Nucleus accumbens (tissue), 56 donors: ENCODE measurements around the gene RNF166.

Source experiments
- DNase-seq, 56 donors: peaks; one replicate each; lab custom pipeline; 2025; lab: John Stamatoyannopoulos, UW

Gene RNF166

DNA sequence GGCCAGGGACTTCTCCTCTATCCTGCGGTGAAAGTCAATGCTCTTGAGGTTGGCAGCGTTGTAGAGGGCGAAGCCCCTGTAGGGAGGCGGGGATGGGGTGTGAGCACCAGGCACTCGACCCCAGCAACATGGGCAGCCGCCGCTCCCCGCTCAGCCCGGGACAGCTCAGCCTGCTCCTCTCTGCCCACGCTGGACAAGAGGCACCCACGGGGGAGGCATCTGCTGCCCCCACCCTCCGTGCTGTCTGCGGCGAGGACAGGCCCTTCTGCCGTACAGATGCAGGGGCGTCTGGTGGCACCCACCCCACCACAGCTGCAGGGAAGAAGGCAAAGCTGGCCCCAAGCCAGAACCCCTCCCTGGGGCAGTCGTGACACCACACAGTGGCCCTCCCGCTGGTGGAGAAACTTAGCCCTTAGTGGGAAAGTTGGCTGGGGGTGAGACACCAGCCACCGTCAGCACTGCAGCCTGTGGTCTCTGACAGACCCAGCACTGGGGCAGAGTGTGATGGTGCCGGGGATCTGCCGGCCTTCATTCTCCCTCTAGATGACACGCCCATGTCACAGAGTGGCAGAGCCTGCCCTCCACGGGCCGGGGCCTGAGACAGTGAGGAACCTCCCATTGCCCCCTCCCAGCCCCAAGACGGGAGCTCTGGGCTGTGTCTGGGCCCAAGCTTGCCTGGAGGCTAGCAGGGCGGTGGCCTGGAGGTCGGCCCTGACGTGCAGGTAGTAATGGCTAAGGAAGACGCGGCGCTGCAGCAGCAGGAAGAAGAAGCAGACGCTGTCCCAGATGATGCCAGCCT is 19.6 kb upstream of the RNF166 start:
- no peak for DNase-seq

DNA sequence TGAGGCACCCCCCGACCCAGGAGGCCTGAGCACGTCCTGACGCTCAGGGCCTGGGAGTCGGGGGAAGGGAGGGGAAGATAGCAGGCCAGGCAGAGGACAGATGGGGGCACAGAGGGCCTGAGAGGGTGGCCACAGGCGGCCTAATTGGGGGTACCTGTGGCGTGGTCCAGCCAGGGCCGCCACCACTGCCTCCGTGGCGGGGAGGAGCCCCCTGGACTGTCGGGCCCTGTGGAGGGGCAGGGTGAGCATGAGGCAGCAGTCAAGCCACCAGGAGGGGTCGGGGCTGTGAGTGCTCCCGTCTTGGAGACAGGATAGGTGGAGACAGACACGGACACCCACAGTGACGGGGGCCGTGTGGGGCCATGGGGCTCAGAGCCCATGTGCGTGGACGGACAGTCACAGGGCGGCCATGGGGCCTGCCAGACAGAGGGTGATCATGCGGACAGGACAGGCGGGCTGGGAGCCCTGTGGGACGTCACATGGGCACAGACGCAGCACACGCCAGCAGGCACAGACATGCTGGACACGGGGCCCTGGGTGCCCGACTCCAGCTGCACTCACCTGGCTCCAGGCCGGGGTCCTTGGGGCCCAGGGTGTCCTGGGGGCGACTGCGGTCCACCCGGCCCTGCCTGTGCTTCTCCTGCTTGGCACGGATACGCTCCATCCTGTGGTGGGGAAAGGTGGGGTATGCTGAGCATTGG is 18.8 kb upstream of the RNF166 start:
- no peak for DNase-seq

DNA sequence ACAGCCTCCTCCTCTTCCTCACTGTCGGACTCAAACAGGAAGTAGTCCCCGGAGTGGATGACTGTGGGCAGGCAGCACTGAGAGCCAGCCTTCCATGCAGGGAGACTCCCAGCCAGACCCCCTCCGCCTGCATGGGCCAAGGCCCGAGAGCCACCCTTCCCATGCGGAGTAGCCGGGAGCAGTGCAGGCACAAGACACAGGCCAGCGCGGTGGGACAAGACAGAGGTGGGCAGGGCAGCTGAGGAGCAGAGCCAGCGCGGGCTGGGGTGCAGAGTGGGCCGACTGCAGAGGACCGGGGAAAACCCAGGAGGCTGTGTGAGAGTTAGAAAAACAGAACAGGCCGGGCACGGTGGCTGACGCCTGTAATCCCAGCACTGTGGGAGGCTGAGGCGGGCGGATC is 17.7 kb upstream of the RNF166 start:
- DNase-seq = no peak

DNA sequence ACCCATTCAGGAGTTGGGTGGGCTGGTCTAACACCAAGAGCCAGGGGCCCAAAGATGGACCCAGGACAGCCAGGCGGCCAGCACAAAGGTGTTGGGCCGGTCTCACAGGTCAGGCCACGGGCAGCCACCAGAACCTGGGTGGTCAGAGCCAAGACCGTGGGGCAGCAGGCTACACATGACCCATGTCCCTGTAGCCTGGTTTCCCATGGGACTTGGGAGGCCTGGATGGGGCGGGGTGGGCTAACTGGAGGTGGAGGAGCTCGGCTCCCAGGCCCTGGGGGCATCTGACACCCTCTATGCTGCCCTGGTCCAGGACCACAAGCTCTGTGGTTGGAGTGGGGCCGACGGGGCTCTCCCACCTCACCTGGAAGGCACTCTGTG is 17.3 kb upstream of the RNF166 start:
- DNase-seq = no peak

DNA sequence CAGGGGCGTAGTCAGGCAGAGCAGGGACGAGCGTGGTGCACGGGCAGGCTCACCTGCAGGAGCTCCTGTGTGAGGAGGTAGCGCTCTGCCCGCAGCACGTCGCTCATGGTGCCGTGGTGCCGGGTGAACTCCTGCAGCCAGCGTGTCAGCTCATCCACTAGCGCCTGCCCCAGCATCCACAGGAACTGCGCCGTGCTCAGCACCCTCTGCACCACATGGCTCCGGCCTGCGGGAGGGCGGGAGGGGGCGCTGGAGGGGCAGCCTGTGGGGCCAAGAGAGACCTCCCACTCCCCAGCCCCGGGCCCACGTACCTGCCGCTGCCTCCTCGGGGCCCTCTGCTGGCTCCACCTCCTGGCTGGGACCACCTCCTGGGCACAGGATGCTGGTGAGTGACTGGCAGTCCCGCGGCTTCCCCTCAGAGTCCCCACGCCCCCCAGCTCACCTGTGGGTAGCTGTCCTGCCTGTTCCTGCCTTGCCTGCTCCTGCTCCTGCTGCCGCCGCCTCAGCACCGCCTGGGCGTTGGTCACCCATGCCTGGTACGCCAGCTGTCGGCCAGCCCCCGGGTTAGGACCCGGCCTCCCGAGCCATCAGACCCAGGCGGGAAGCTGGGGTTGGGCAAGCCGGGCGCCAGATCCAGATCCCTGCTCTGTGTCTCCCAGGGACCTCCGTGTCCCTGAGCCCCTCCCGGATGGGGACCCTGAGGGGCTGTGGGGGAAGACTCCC is 16.7 kb upstream of the RNF166 start:
- DNase-seq = no peak

DNA sequence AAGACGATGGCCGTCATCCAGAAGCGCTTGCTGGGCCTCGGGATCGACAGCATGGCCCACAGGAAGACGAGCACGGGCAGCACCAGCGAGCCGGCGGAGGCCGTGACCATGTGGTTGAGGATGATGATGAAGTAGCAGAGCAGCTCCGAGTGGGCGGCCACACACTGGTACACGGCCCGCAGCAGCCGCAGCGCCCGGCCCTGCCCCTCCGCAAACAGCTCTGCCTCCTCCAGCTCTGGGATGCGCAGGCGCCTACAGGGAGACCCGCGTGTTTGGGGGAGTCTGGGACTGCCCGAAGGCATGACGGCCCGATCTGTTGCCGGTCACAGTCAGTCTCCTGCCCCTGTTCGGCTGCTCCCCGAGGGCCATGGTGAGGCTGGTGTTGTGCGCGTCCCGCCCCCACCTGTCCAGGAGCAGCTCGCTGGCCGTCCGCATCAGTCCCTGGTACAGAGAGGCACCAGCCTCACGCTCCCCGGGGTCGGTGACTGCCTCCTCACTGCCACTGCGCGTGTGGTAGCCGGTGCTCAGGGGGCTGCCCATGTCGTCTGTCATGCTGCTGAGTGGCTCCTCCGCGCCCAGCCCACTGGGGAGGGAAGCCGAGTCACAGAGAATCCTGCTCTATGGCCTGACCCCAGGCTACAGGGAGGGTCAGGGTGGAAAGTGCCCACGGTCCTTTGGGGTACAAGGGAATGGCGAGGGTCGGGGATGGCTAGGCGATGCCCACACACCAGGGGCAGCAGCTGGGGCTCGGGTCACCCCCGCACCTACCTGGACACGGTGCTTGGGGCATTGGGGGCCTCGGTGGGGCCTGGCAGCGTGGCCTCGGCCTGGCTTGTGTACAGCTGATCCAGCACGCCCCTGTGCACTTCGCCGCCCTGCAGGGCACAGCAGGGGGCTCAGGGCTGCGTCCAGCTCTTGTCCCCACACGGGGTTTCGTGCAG is 15.9 kb upstream of the RNF166 start:
- no peak for DNase-seq

DNA sequence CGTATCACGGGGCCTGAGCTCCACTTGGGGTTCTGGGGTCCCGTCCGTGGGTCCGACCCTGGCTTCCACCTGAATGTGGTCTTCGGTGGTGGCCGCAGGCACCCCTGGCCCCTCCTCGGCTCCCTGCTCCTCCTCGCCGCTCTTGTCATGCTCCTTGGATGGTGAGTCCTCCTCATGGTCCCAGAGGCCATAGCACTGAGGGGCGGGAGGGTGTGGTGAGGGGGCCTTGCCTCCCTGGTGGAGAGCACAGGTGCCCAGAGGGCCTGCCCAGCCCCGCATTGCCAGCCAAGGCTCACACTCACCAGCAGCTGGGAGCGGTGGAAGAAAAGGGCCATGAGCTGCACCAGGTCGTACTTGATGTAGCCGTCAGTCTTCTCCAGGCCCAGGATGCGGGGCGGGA is 15.0 kb upstream of the RNF166 start:
- DNase-seq = no peak

DNA sequence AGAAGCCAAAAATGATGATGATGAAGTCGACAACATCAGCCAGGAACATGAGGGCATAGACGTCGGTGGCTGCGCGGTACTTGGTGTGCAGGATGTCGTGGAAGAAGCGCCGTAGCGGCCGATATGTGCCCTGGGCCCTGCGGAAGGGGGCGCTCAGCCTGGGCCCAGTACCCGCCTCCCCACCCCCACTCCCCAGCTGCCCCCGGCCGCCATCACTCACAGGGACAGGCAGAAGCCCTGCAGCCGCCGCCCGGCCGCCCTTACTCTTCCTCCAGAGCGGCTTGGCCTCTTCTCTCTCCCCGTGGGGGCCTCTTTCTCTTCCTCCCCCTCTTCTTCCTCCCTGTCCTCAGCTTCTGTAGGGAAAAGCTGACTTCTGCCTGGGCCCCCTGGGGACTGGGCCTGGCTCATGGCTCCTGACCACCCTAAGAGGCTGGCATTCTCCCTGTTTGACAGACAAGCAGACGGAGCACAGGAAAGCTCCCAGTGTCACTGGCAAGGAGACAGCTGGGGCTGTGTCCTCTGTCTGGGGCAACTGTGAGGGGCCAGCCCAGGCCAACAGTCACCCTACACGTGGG is 14.3 kb upstream of the RNF166 start:
- no peak for DNase-seq

DNA sequence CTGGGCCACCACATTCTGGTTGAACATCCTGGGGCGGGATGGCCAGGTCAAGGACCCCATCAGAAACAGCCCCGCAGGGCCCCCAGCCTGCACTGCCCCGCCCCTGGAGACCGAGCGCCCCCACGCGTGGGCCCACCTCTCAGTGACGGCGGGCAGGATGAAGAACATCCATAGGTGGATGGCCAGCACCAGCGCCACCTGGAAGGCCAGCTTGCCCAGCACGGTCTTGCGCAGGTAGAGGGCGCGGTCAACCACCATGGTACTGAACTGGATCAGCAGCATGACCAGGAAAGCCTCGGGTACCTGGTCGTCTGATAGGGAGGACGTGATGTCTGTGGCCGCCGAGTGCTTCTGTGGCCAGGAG is 13.7 kb upstream of the RNF166 start:
- no peak for DNase-seq

DNA sequence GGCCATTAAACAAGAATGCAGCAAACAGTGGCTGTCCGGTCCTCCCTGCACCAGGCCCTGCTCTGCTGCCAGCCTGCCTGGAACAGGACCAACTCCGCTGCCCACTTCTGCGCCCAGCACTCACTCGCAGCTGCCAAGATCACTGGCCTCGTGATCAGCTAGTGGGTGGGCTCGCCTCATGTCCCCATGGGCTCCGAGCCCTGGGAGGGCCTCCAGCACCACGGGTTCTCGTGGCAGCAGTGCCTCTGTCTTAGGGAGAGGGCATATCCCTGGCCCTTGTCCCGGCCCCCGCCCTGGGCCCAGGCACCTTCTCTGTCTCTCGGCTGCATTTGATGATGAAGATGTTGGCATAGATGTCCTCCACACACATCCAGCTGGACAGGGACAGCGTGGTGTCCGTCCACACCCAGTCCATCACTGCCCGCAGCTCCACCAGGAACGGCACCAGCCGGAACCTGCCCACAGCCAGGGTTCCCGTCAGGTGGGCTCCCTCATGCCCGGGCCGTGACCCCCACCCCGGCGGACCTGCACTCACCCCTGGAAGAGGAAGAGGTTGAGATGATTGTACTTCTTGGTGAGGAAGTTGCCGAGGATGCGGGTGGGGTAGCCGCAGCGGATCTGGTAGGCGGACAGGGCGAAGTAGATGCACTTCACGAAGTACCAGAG is 13.2 kb upstream of the RNF166 start:
- DNase-seq = peak in 55 of 56 donors; percentile 21 to 95 (median 77)

DNA sequence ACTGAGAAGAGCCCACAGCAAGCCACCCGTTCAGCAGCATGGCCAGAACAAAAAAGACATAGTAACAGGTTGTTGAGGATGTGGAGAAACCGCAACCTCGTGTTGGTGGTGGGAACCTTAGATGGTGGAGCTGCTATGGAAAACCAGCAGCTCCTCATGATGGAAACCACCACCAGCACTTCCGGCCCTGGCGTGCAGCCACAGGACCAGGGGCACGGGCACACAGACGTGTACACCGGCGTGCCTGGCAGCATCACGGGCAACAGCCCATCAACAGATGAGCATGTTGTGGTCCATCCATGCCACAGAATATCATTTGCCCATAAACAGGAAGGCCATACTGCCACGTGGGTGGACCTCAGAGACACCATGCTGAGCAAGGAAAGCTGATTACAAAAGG is 12.0 kb upstream of the RNF166 start:
- DNase-seq = no peak

DNA sequence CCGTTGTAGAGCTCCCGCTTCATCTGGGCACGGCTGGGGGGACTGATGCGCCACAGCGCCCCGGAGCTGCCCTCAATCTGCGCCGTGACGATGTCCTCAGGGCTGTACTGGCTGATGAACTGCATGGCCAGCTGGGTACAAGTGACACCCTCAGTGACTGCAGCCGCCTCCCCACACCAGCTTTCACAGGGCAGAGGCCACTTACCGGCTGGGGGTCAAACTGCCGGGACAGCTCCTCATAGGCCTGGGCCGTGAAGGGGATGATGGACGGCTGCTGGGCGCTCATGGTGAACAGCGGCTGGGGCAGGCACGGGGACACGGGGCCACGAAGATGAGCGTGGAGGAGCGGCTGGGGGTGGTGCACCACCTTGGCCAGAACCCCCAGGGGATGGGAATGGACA is 10.4 kb upstream of the RNF166 start:
- DNase-seq = no peak

DNA sequence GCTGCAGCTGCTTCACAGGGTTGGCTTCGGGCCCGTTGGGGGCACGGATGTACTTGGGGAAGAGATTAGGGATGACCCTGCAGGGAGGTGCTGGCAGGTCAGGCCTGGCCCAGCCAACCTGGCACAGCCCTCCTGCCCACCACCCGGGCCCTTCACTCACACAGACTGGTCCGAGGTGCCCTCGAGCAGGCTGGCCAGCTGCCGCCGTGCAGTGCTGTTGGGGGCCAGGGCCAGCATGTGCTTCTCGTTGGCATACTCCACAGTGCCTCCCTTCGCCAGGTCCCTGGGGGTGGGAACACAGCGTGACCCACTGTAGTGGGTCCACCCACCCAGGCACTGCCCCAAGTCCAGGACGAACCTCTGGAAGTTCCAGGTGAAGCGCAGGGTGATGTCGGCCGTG is 10.0 kb upstream of the RNF166 start:
- no peak for DNase-seq

DNA sequence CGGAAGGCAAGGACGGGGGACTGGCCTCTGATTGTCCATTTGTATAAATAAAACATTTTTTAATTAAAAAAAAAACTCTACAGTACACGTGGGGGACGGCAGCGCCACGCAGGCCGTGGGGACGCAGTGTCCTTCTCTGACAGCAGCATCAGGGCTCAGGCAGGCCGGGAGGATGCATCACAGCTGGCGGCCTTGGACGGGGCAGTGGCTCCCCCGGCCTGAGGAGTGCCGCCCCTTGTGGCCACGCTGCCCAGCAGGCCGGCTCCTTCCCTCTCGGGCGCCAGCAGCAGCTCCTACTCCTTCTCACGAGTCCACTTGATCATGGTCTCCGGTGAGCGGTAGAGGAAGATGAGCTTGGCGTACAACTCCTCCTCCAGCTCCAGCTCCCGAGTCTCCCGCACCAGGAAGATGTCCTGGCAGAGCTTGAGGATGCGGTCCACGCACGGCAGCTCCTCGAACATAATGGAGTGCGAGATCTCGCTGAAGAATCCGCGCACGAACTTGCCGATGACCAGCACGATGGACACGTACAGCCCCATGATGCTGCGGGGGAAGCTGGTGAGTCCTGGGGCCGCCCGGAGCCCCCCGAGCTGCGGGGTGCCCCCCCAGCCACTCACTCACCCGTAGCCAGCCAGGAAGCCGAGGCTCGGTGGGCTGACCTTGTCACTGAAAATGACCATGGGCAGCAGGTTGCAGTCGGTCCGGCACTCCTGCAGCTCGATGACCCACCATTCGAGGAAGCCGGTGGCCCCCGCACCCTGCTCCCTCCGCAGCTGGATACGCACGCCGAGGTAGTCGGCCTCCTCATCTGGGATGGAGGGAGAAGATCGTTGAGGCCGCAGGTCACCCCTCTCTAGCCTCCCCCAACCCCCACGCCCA is 9.3 kb upstream of the RNF166 start:
- DNase-seq = no peak

DNA sequence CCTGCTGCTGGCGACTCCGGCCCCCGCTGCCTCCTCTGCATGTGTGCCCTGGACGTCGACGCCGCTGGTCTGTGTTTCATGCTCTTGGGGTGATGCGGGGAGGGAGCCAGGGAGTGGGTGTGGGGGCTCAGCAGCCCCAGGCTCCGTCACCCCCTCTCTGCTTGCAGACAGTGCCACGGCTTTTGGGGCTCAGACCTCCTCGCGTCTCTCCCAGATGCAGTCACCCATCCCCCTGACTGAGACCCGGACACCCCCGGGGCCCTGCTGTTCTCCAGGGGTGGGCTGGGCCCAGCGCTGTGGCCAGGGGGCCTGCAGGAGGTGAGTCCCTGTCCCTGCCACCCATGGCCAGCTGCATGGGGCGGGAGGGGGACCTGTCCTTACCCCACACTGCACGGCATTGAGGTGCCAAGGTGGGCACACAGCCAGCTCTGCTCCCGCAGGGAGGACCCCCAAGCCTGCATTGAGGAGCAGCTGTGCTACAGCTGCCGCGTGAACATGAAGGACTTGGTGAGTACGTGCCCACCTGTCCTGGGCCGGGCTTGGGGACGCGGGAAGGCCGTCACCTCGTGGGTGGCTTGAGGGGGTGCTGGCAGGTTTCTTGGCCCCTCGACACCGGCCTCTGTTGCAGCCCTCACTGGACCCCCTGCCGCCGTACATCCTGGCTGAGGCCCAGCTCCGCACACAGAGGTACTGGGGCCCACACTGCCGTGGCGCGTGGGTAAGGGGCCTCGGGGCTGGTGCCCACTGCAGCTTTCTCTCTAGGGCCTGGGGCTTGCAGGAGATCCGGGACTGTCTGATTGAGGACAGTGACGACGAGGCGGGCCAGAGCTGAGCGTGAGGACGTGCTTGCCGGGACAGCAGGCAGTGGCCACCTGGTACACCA is 8.5 kb upstream of the RNF166 start:
- DNase-seq = no peak

DNA sequence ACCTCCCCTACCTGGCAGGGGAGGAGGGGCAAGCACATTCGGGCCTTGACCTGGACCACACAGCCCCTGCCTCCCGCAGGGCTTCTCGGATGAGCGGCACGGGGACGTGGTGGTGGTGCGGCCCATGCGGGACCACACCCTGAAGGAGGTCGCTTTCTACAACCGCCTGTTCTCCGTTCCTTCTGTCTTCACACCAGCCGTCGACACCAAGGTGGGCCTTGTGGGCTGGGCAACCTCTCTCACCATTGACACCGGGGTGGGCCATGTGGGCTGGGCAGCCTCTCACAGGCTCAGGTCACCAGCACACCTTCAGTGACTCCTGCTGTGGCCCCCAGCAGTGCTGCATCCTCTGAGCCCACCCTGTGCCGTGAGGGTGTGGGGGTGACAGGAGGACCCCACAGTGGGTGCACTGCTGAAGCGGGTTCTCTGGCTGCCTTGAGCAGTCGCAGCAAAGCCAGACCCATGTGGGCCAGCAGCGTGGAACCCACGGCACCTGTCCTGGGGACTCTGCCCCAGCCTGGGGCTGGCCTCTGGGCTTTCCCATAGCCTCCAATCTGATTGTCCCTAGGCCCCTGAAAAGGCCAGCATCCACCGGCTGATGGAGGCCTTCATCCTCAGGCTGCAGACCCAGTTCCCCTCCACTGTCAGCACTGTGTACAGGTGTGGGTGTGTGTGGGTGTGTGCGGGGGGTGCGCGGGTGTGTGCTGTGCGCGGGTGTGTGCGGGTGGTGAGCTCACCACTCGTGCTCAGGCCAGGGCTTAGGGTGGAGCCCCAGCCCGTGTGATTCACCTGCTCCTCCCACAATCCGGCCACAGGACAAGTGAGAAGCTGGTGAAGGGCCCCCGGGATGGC is 7.6 kb upstream of the RNF166 start:
- DNase-seq = no peak

DNA sequence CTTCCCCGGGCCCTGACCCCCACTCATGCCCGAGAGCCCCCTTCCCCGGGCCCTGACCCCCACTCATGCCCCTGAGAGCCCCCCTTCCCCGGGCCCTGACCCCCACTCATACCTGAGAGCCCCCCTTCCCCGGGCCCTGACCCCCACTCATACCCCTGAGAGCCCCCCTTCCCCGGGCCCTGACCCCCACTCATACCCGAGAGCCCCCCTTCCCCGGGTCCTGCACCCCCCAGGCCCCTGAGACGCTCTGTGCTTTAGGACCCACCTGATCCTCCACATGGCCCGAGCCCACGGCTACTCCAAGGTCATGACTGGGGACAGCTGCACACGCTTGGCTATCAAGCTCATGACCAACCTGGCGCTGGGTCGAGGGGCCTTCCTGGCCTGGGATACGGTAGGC is 6.8 kb upstream of the RNF166 start:
- DNase-seq = no peak
